NOMO-1 treated with DMSO at 0.1 percent for 48 hours (cell line): Measurements from ENCODE around the gene NLGN1.

Experiments
- DNase-seq: peaks from one replicate; lab custom pipeline; 2025; ENCODE audit not compliant: unreplicated experiment; lab: John Stamatoyannopoulos, UW

Gene NLGN1

DNA sequence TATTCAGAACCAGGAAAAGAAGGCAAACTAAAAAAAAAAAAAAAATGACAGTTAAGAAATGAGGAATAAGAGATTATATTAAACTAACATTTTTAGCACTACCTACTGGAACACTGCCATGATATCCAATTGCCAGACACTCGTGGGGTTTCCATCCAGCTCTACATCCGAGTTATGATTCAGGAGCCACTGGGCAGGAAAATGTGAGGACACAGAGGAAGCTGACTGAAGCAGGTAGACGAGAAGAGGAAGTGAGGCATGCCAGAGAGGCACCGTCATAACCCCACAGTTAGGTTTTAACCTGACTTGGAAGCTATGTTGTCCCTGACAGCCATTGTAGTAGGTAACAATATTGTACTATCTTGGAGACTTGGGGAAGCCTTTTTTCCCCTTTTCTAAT is 495.0 kb downstream of the NLGN1 start:
- DNase-seq = no peak

DNA sequence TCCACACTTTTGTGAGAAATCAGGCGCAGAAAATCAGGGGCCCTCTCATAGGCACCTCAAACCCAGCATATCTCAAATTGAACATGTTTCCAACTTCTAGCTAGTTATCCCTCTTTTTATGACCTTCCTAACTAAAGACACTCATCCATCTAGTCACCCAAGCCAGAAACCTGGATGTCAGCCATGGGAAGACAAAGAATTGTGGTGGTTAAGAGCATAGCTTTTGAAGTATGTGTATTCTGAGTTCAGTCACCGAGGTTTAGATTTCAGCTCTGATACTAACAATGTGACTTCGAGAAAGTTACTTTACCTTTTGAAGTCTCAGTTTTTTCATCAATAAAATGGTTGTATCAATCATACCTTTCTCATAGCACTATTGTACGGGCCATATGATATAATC is 495.5 kb downstream of the NLGN1 start:
- DNase-seq = no peak

DNA sequence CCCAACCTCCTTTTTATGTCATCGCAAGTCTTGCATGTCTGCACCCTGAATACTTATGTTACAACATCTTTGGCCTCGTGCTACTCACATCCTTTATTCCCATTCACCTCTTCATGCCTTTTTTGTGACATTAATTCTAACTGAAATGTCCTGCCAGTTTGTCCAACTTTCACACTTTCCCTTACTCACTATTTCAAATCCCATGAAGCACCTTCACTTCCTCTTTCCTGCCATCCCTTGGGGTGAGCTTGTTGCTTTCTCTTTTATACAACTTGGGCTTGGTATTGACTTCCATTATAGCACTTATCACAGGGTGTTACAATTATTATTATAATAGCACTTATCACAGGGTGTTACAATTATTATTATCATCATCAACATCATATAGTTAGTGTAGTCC is 496.3 kb downstream of the NLGN1 start:
- peak; percentile 15 for DNase-seq

DNA sequence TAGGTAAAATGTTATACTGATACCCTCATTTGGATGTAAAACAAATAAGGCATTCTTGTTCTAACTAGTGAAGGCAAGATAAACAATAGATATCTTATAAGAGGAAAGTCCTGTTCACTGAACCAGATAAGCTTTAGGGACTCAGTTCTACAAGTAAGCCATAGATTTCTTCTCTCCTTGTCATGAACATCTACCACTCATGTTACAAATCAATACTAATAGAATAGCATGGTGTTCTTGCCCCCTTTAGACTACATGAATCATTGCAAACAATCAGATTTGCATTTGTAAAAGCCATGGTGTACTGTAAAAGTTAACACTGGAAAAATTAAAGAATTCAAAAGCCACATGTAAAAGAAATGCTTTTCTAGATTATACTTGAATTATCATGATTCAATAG is 500.1 kb downstream of the NLGN1 start:
- no peak for DNase-seq

DNA sequence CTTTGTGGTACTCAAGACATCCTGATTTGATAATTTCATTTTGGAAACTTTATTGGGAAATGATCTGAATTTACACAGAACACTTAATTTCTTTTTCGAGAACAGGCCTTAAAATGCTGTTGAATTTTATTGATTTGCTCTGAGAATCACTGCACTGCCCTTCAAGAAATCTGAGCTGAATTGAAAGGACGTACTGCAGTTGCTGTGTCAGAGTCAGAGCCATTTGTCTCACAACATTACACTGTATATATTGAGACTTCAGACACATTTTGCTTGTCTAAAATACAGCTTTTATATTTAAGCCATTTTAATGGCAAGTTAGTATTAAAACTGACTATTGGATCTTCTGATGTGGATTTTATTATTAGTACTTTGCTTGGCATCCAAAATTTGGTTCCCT is 504.1 kb downstream of the NLGN1 start:
- DNase-seq = no peak

DNA sequence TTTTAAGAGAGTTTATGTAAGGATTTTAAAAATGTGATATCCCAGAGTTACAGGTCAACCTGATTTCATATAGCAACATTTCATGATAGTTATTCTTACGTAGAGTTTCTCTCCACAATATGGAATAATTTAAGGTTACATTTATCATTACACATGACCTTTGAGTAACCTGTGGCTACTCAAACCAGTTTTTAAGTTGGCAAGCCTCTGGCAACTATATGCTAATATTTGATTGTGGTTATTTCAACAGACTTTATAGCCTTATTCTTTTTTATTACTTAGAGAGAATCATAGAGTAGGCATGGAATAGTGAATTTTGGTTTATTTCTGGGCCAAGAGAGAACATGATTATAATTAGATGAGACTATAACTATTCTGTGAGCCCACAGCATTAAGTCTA is 504.9 kb downstream of the NLGN1 start:
- no peak for DNase-seq

DNA sequence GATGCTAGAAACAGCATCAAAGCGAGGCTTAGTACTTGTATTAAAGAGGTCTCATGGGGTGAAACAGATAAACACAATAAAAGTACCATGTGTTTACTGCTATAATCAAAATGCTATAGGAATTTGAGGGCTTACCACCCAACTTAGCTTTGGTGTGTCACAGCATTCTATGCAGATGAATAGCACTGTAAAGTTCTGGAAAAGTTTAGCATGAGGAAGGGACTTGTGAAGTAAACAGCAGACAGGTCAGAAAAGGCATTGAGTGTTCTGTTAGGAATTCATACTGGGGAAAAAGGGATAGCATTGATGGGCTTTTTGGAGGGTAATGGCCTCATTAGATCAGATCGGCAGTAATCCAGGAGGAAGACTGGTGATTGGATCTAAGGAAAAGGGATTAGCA is 505.3 kb downstream of the NLGN1 start:
- DNase-seq = no peak

DNA sequence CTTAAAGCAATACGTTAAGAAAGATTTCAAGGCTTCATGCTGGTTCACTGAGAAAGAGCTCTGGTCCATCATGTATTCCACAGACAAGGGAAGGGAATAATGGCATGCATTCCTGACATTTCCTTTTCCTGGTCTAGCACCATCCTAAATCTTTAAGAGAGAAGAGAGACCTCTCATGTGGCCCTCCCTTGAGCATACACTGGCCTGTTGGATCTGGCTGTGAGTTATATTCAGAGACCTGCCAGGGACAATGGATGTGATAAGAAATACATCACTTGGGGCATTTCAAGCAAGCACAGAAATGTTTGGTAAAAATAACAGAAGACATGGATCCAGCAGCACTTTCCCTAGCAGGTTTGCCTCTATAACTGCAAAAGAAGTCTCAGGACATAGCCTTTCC is 507.8 kb downstream of the NLGN1 start:
- no peak for DNase-seq

DNA sequence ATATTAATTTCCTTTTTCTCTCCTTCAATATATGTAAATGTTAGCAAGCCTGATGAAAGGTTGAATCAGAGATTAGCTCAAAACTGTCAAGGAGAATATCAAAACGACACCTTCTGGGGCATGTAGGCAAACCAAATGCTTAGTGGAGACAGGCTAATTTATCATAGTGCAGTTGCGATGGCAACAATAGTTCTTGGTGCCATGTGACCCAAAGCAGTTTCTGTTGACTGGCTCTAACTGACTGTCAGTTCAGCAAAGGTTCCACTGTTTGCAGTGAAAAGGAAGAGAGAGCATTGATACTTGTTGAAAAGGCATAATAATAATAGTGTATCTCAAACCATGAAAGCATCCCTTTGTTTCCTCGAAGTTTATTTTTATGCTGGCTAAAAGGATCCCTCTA is 513.9 kb downstream of the NLGN1 start:
- DNase-seq = no peak

DNA sequence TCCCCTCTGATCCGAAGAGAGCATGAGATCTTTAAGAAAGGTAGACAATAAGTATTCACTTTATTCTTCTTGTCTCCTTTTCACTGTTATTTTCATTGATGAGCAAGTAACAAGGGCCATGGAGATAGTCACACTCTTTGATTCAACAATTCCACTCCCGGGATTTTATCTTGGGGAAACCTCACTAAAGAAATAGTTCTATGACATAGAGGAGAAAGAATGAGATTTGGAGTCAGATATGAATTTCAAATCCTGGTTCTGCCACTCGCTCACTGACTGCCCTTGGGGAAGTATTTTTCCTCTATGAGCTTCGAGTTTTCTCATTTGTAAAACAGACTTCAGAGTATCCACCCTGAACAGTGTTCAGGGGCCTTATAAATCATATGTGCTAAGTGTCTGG is 514.6 kb downstream of the NLGN1 start:
- DNase-seq = no peak

DNA sequence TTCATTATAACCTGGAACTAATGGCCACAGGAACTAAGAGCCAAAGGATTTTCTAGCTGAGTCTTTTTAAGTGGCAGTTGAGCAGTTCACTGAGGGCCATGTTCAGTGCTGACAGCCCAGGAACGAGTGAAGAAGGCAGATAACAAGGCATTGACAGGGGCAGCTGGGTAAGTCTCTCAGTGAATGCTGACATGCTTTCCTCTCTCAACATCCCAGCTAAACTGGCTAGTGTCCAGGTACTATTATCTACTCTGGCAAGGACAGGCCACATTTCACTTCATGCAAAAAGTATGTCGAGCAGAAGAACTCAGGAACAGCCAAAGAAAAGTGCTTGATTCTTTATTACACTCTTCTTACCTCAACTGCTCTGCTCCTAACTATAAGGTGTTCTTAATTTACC is 515.9 kb downstream of the NLGN1 start:
- DNase-seq = no peak

DNA sequence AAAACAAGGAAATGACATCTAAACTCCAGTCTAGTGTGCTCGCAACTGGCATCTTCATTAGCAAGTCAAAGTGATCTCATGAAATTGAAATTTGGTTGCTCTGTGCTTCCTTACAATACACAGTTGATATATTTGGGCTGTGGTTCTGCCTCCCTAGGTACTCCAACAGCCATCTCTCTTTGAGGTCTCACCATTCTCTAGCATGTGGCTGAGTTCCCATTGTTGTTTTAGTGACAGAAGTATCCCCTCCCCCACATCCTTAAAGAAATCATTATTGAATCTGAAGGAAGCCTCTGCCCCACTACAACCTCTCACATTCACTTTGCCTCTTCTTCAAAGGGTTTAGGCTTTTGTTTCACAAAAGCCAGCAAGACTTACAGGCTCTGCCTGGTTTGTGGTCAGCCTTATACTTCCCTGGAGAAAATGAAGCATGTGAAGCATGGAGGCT is 516.5 kb downstream of the NLGN1 start:
- DNase-seq = no peak

DNA sequence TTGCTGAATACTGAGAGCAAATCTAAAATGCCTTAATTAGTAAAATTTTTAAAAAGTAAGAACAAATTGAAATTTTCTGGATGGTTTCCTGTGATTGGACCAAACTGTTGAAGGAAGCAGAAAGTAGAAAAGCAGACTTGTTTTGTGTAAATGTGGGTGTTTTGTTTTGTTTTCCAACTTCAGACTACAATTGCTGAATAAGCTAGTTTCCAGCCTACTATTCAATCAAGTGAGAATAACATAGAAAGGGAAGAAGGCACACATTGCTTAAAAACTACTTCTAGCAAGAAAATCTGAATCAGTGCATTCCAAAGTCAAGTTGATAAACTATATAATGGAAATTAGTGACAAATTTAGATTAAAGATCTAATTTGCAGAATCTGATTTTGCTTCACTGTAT is 519.3 kb downstream of the NLGN1 start:
- no peak for DNase-seq

DNA sequence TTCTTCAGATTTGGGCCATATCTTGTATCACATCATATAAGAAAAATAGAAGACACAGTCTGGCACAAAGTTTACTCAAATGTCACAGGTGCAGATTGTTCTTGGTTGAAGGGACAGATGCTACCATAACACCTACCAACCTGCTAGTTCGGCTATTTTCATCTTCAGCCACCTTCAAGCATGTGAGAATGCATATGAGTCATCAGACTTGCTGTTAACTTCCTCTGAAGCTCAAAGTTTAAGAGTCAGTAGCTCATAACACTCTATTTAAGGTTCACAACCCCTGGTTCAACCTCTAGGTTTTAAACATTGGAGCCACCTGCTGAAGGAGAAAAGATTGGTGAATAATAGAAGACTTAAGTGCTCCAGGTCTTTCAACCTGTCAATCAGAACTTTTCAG is 522.8 kb downstream of the NLGN1 start:
- no peak for DNase-seq

DNA sequence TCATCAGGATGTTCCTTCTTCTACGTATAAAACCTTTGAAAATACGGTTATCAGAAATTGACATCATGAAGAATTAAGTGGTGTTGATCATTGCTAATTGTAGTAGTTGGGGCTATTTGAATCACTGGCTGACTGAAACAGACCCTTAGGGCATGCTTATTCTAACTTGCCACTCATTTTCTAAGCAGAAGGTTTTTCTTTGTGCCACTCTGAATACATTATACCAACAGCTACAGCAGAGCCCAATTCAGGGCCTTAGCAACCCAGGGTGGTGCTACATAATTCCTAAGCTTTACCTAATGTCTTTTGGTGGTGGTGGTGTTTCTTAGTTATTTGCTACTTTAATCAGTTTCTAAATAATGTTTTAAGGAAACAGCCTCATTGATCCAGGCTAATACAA is 524.2 kb downstream of the NLGN1 start:
- DNase-seq = no peak

DNA sequence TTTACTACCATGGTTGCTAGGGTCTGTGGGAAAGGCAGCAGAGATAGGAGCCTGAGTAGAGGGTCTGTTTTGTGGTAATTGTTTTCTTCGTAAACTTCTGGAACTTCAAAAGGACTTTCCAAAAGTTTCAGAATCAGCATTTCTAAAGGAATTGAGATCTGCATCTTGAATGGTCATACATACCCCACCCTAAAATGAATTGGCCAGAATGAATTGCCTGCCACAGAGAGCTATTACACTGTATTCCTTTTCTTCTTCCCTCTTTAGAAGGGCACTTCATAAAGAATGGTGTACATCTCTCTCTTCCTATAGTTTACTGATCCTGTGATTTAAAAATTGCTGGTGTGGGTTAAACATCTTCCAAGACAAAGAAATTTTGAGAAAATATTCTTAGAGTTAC is 525.7 kb downstream of the NLGN1 start:
- no peak for DNase-seq

DNA sequence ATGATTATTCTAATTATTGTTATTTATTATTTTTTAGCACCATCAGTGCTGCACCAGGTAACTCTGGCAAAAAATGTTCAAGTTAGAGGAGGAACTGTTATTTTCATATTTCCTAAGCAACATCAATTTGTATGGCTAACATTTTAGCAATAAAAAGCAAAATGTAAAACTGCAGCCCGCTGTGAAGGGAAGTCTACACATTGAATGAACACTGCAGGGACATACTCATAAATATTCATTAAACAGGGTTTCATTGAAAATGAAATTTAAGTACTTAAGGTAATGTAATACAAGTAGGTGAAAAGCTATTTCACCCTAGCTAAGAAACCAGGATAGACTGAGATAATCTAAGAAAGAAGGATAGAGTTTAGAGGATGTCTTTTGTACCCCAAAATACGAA is 532.7 kb downstream of the NLGN1 start:
- no peak for DNase-seq

DNA sequence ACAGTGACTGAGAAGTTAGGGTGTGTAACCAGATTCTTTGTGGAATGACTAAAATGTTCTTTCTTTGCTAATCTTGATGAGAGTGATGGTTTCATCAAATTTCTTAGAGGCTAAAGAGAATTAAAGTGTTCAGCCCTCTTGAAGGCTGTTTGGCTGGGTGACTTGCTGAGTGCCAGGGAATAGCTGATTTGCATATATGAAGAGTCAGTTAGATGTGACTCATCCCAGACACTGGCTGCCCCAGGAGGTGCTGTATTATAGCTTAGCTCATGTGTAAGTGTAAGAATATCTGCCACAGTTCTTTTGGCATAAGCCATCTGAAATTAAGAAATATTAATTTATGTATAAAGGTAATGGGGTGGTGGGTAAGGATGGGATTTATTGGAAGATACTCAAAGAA is 535.1 kb downstream of the NLGN1 start:
- DNase-seq = no peak

DNA sequence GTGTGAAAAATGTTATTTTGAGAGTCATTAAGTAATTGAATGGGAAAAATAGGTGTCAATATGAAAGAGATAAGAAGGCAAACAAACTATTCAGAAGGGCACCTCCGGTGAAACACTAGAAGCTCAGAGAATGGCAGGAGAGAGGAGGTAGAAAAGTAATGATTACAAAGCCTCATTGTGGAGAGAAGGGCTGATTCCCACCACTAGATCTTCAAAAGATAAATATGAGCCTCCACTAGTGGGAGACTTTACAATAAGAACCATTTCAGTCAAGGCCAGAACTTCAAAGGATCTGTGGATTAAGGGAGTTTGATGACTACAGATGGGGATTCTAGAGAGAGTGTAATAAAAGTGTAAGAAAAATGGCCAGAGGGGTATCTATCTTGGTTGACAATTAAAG is 535.6 kb downstream of the NLGN1 start:
- DNase-seq = no peak

DNA sequence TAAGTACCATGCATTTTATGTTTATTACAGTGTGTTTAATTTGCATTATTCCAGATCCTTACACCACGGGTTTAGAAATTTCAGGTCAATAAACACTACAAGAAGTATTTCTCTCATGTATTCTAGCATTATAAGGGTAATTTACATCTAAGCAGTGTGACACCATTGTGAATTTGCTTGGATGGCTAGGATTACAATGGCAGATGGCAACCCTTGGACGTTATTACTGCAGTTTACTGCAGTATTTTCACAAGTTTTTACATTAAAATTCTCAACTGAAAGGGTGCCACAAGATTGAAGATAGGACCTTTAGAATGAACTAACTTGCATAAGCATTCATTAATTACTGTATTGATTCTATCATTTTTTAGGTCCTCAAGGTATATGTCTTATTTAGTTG is 538.8 kb downstream of the NLGN1 start:
- DNase-seq = no peak

DNA sequence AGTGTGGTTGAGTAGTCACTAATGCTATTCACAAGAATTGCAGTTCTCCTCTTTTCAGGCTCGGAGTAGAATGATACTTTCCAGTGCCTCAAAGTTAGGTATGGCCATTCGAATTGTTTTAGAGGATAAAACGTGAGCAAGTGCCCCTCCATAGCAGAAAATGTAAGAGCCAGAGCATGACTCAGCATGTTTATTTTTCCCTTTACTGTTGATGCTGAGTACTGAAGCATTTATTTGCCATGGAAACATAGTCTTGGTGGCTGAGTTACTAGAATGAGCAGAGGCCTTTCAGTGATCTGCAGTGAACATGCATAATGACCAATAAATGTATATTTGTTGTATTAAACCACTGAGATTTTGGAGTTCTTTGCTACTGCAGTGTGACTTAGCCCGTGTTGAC is 540.6 kb downstream of the NLGN1 start:
- DNase-seq = no peak

DNA sequence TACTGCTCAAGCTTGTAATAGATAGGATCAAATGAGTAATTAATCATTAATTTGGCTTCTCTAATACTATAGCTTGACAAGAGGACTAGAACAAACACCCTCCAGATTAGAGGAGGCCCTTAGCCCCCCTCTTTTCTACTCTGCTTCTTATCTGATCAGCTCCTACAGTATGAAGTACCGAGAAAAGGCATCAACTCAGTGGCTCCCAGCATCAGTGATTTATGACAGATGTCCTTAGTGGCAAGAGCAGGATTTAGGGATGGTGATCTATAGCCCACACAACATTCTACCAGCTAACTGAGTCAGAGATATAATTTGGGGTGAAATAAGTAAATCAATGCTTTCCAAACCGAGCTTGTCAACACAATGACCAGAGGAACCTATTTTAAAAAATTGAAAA is 541.1 kb downstream of the NLGN1 start:
- DNase-seq = no peak

DNA sequence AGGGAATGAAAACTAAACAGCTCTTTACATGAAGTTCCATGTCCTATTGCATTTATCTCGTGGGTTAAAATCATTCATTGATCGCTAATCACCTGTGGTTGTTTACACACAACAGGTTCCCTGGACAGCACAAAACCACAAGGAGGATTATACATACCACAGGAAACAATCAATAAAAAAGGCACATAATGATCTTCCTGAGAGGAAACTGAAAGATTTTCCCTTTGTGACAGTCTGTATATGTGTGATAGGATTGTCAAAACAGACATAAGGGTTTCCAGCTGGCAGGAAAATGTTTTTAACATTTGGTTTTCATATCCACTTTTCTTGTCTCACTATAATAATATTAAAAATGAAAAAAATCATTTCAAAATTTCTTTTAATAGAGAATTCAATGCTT is 541.8 kb downstream of the NLGN1 start:
- no peak for DNase-seq

DNA sequence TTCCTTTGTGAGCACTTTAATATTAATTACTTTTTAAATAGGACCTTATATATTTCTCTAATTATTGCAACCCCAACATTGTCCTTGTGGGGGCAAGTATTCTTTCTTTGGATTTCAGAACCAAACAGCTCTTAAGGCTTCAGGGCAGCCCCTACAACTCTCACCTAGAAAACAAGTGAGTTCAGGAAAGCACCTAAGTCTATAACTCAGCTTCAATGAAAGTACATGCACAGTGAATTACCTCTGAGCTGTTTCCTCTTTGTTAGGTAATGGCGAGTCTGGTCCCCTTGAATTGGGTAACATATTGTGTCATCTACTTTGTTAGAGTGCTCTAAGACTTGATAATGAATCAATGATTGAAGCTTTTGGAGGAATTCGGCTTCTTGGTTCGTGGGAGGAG is 545.7 kb downstream of the NLGN1 start:
- DNase-seq = no peak
